Measurements from ENCODE around the gene OR4C15.

The OR4C15 gene

GRCh38 chr11:55554169-55554568 lies at the start of gene OR4C15:
OR4C15 (plus strand) TSS chr11:55554469; CDS start chr11:55554469, 0 bp downstream.
- DNase-seq, result no peak

- DNase-seq, result no peak
These were observed 17.6 kb downstream of the OR4C15 start, which contains the start of gene OR4C16 for GRCh38 chr11:55571828-55572227. OR4C16 (plus strand) TSS chr11:55572128; CDS start chr11:55572128, 0 bp downstream.

- DNase-seq, result no peak
These were observed 18.3 kb downstream of the OR4C15 start for GRCh38 chr11:55572548-55572947.

Measured in nucleus accumbens (tissue), 56 donors.